Keratinocyte (primary cell): Measurements from ENCODE around the gene SCAPER. TPM values are rescaled to one million over a fixed set of nuclear protein-coding genes. Genes with fewer than 3 reads are reported as not detected.

Source experiments
- DNase-seq: peaks from one replicate; pipeline ENCODE4 v3.0.0-alpha.2; 2011; ENCODE audit warnings: low read depth, missing footprints, low spot score
- FAIRE-seq: peaks from 2 replicates; lab custom pipeline; 2011; peaks lifted over from hg19 to GRCh38; lab: Jason Lieb, UNC
- H2AFZ ChIP-seq: 2 replicates; pipeline ENCODE4 v1.6.0; 2012; ENCODE audit warnings: low read length, control low read depth, inconsistent platforms; ENCODE audit not compliant: control insufficient read depth
- H3K27ac ChIP-seq: 2 replicates; pipeline ENCODE4 v1.5.1; 2011; ENCODE audit warnings: low read length; ENCODE audit not compliant: control insufficient read depth, insufficient read depth
- H3K27me3 ChIP-seq: 3 replicates; pipeline ENCODE4 v1.6.0; 2011; ENCODE audit warnings: low read length; ENCODE audit not compliant: control insufficient read depth, insufficient read depth; ENCODE audit errors: extremely low read depth
- H3K36me3 ChIP-seq, 2 experiments: 2 replicates in 1 of 2; 3 replicates in 1 of 2; pipeline ENCODE4 v1.5.1; 2011; ENCODE audit warnings: low read length in 2 of 2, mild to moderate bottlenecking in 1 of 2; ENCODE audit not compliant: control insufficient read depth in 2 of 2, insufficient read depth in 2 of 2; ENCODE audit errors: extremely low read depth in 1 of 2
- H3K4me1 ChIP-seq: 3 replicates; pipeline ENCODE4 v1.5.1; 2011; ENCODE audit warnings: low read length; ENCODE audit not compliant: control insufficient read depth, insufficient read depth; ENCODE audit errors: extremely low read depth
- H3K4me2 ChIP-seq: 3 replicates; pipeline ENCODE4 v1.6.0; 2011; ENCODE audit warnings: low read depth, low read length; ENCODE audit not compliant: control insufficient read depth, insufficient read depth; ENCODE audit errors: extremely low read depth
- H3K4me3 ChIP-seq, 3 experiments: fragments of 200-600 bp in 1 of 3; sonication (generic) in 1 of 3; 2 replicates in 2 of 3; 3 replicates in 1 of 3; pipeline ENCODE4 v1.5.1; 2011 to 2016; ENCODE audit warnings: low read length in 3 of 3, mild to moderate bottlenecking in 3 of 3, control low read depth in 2 of 3, inconsistent platforms in 1 of 3, low read depth in 1 of 3, mixed read lengths in 1 of 3, mixed run types in 1 of 3, moderate library complexity in 1 of 3; ENCODE audit not compliant: control insufficient read depth in 2 of 3, insufficient read depth in 2 of 3; ENCODE audit errors: extremely low read depth in 1 of 3
- H3K79me2 ChIP-seq: 2 replicates; pipeline ENCODE4 v1.6.0; 2012; ENCODE audit warnings: low read length; ENCODE audit not compliant: control insufficient read depth, insufficient read depth
- H3K9ac ChIP-seq: 3 replicates; pipeline ENCODE4 v1.6.0; 2011; ENCODE audit warnings: low read length; ENCODE audit not compliant: control insufficient read depth, insufficient read depth; ENCODE audit errors: extremely low read depth
- H3K9me1 ChIP-seq: 3 replicates; pipeline ENCODE4 v1.6.0; 2011; ENCODE audit warnings: low read length; ENCODE audit not compliant: control insufficient read depth, insufficient read depth; ENCODE audit errors: extremely low read depth
- H3K9me3 ChIP-seq: 2 replicates; pipeline ENCODE4 v1.5.1; 2012; ENCODE audit warnings: low read depth, low read length; ENCODE audit not compliant: control insufficient read depth
- H4K20me1 ChIP-seq: 3 replicates; pipeline ENCODE4 v1.6.0; 2011; ENCODE audit warnings: low read length; ENCODE audit not compliant: control insufficient read depth, insufficient read depth; ENCODE audit errors: extremely low read depth
- EZH2 ChIP-seq: IDR thresholded peaks from one replicate; pipeline ENCODE4 v1.6.1; 2012; ENCODE audit warnings: inconsistent platforms, mild to moderate bottlenecking, low read length, moderate library complexity
- dilution Hi-C: fragments of 300-500 bp; cut with MboI; formaldehyde crosslinking; loops from one replicate; pipeline ENCODE4 v1.7.0; 2020; ENCODE audit warnings: low sequenced_read_pairs; ENCODE audit not compliant: extremely low pct_ligation_motif_present
- polyA plus RNA-seq, 5 experiments: library from polyadenylated mRNA; depleted of rRNA in 3 of 5; stranded (reverse) in 3 of 5; stranded (forward) in 1 of 5; unstranded in 1 of 5; fragments of >200 nt; gene quantifications; 1 replicate in 1 of 5; 2 replicates in 3 of 5; 3 replicates in 1 of 5; pipeline versions ENCODE4 v1.2.1 to v1.2.3, GENCODE V29; 2011 to 2012; ENCODE audit warnings: missing spikeins in 2 of 5, low read depth in 1 of 5, low replicate concordance in 1 of 5
- TF ChIP-seq, protein P1 (sequence below), 3 experiments: IDR thresholded peaks in 1 of 3; conservative IDR thresholded peaks in 1 of 3; optimal IDR thresholded peaks in 1 of 3; 2 replicates in 2 of 3; 3 replicates in 1 of 3; pipeline versions ENCODE3 to v1.5.1; 2011; ENCODE audit warnings: low read length in 3 of 3, mild to moderate bottlenecking in 3 of 3, moderate library complexity in 2 of 3, control low read depth in 1 of 3, inconsistent platforms in 1 of 3; ENCODE audit not compliant: insufficient read depth in 2 of 3; ENCODE audit errors: extremely low read depth in 1 of 3

Gene SCAPER
- polyA plus RNA-seq, 1 donor (not counting 4 experiments of a cell fraction or from before 2014, with no cell fraction given), result 5.2 TPM

DNA sequence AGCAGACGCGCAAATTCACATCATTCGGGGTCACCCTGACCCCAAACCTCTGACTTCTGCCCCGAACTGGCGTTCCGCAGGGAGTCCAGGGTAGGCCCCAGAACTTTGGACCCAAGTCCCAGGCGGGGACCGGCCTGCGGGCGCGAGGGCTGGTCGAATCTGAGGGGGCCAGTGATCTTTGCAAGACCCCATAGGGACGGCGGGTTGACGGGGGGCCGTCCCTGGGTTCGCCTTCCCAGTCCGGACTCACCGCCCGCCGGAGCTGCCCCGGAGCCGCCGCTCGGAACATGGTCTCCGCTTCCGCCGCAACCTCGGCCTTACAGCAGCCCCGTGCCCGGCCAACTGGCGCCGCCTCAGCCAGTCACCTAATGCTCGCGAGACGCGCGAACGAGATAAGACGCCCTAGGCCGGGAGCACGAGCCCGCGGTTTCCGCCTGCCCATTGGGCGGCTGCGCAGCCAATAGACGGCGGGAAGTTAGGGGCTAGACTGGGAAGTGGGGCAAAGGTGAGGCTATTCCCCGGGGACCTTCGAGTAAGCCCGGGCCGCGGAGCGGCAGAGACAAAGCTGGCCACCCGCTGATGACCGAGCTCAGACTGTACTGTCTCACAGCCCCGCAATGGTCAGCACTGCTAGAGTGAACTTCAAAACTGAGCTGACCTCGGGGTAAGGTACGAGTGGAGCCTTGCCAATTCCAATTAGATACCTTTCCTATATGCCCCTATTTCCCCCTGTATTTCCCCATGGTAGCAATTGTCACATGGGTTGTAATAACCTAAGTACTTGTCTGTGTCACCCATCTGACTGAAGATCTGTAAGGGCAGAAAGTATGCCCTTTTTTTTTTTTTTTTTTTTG, 593.8 kb downstream of the SCAPER start, which contains the start of gene ETFA:
Gene ETFA, minus strand, starts transcription at position 370 of the 854 bp plus-strand sequence. Its CDS starts 81 bp downstream, at position 289.
- FAIRE-seq, result no peak
- Histone ChIP-seq H3K9me1 (peaks cover 3% of the 10 kb centered on the region), H4K20me1 (no peaks in the 10 kb centered on the region), H3K79me2 (peaks cover 40% of the 10 kb centered on the region), H3K9me3 (no peaks in the 10 kb centered on the region), H3K4me2 (peak within 1 kb of the TSS; percentile 99), H3K36me3 (no peaks in the 10 kb centered on the region), H3K9ac (peak within 1 kb of the TSS; percentile 96), H3K27me3 (no peaks in the 10 kb centered on the region), H3K27ac (peak within 1 kb of the TSS; percentile 85), H3K4me3 (peak within 1 kb of the TSS; percentile 70 to 89 (median 88)), H2AFZ (peak within 1 kb of the TSS; percentile 90), H3K4me1 (peaks cover 36% of the 10 kb centered on the region)
- DNase-seq, result peak; percentile 73
- TF ChIP-seq, protein P1, sequence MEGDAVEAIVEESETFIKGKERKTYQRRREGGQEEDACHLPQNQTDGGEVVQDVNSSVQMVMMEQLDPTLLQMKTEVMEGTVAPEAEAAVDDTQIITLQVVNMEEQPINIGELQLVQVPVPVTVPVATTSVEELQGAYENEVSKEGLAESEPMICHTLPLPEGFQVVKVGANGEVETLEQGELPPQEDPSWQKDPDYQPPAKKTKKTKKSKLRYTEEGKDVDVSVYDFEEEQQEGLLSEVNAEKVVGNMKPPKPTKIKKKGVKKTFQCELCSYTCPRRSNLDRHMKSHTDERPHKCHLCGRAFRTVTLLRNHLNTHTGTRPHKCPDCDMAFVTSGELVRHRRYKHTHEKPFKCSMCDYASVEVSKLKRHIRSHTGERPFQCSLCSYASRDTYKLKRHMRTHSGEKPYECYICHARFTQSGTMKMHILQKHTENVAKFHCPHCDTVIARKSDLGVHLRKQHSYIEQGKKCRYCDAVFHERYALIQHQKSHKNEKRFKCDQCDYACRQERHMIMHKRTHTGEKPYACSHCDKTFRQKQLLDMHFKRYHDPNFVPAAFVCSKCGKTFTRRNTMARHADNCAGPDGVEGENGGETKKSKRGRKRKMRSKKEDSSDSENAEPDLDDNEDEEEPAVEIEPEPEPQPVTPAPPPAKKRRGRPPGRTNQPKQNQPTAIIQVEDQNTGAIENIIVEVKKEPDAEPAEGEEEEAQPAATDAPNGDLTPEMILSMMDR (optimal IDR thresholded peaks at IDR 0.05 in 1 of 3, IDR thresholded peaks at IDR 0.05 in 1 of 3, conservative IDR thresholded peaks at IDR 0.05 in 1 of 3; ENCODE audit: extremely low read depth in 1 of 3, insufficient read depth in 2 of 3, low read length in 3 of 3), result peak in 1 of 3 experiments; percentile 1
- TF ChIP-seq EZH2, result no peak
- dilution Hi-C loops, result no loop called here

DNA sequence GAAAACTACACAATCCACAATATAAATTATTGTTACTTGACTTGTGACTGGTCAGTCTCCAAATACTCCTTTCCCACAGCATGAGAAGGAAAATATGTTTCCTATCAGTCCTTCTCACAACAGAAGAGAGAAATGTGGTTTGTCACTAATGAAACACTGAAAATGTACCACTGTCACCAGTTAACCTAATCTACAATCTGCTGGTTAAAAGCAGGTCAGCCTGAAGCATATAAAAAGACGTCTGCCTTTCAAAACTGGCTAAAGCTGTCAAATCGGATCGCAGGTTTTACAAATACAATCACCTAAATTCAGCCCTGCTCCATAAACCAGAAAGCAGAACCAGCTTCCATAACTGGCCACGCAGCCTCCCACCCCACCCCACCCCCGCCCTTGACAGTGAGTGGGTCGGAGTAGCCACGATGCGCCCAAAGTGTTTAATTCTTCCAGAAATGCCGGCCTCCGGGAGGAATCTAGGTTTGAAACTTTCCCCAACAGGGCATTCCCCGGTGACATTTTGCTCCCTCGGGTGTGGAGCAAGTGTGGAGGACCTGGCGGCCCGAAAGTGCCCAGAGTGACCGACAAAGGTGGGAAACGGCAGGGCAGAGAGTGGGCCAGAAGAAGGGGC, 594.6 kb downstream of the SCAPER start:
- TF ChIP-seq EZH2, result no peak
- TF ChIP-seq, protein P1 (optimal IDR thresholded peaks at IDR 0.05 in 1 of 3, IDR thresholded peaks at IDR 0.05 in 1 of 3, conservative IDR thresholded peaks at IDR 0.05 in 1 of 3; ENCODE audit: extremely low read depth in 1 of 3, insufficient read depth in 2 of 3, low read length in 3 of 3), result no peak
- no peak for DNase-seq
- H3K27me3 ChIP-seq, result no peaks in the 10 kb centered on the region
- no peaks in the 10 kb centered on the region for H3K9me3 ChIP-seq
- H3K4me2 ChIP-seq, result peak overlapping the region; percentile 99
- peak overlapping the region; percentile 85 for H2AFZ ChIP-seq
- H3K79me2 ChIP-seq, result peaks cover 45% of the 10 kb centered on the region
- peaks cover 3% of the 10 kb centered on the region for H3K9me1 ChIP-seq
- no peak for FAIRE-seq
- peak overlapping the region; percentile 96 for H3K9ac ChIP-seq
- dilution Hi-C loops, result no loop called here
- H3K4me1 ChIP-seq, result peaks cover 36% of the 10 kb centered on the region
- peak overlapping the region; percentile 70 to 89 (median 88) for H3K4me3 ChIP-seq
- no peaks in the 10 kb centered on the region for H4K20me1 ChIP-seq
- no peaks in the 10 kb centered on the region for H3K36me3 ChIP-seq
- peak overlapping the region; percentile 85 for H3K27ac ChIP-seq
